Lower leg skin (tissue), 3 donors: ENCODE data around the gene TCF7L1.

Experiments
- POLR2A ChIP-seq, 2 donors: fragments of 450-650 bp; IDR thresholded peaks; one replicate each; pipeline ENCODE4 v1.6.1; 2016 to 2017; ENCODE audit warnings: antibody characterized with exemption in 2 of 2, mild to moderate bottlenecking in 1 of 2, moderate library complexity in 1 of 2
- TF ChIP-seq, protein P1 (sequence below), 3 donors: fragments of 450-650 bp; IDR thresholded peaks; one replicate each; pipeline ENCODE4 v1.5.1; 2016; ENCODE audit warnings: antibody characterized with exemption in 3 of 3, mild to moderate bottlenecking in 3 of 3, moderate library complexity in 2 of 3

DNA sequence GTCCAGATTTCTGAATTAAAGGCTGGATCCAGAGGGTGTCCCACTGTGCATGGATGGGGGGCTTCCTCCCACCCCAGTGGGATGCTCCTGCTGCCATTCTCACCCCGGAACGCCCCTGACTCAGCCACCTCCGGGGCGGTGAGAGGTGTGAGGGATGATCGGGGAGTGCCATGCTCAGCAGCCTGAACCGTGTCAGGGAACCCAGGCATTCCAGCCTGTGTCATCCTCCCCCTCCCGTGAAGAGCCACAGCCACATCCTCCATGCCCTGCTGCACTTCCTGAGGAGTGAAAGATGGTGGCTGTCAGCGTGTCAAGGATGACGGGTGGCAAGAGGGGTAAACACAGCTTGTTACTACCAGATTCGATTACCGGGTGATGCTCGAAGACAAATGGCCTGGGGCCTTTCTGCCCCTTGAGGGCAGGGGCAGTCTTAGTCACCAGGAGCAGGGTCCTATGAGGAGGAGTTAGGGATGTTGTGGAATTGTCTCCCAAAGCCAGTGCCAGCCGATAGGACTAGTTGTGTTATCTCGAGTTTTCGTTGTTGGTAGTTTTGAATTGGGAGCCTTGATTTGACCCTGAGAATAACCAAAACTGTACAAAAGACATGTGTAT, 80.8 kb downstream of the TCF7L1 start:
- TF ChIP-seq, protein P1, sequence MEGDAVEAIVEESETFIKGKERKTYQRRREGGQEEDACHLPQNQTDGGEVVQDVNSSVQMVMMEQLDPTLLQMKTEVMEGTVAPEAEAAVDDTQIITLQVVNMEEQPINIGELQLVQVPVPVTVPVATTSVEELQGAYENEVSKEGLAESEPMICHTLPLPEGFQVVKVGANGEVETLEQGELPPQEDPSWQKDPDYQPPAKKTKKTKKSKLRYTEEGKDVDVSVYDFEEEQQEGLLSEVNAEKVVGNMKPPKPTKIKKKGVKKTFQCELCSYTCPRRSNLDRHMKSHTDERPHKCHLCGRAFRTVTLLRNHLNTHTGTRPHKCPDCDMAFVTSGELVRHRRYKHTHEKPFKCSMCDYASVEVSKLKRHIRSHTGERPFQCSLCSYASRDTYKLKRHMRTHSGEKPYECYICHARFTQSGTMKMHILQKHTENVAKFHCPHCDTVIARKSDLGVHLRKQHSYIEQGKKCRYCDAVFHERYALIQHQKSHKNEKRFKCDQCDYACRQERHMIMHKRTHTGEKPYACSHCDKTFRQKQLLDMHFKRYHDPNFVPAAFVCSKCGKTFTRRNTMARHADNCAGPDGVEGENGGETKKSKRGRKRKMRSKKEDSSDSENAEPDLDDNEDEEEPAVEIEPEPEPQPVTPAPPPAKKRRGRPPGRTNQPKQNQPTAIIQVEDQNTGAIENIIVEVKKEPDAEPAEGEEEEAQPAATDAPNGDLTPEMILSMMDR (IDR thresholded peaks at IDR 0.05) = no peak
- no peak for TF ChIP-seq POLR2A (IDR thresholded peaks at IDR 0.05)
